Activated CD8-positive, alpha-beta memory T cell treated with anti-CD3 and anti-CD28 coated beads, Interleukin-2, amount 50 U/mL, for 48 hours (primary cell): Measurements from ENCODE around the gene INMT.

Experiments
- DNase-seq: peaks from one replicate; pipeline ENCODE4 v3.0.0-alpha.2; 2020

Gene INMT

DNA sequence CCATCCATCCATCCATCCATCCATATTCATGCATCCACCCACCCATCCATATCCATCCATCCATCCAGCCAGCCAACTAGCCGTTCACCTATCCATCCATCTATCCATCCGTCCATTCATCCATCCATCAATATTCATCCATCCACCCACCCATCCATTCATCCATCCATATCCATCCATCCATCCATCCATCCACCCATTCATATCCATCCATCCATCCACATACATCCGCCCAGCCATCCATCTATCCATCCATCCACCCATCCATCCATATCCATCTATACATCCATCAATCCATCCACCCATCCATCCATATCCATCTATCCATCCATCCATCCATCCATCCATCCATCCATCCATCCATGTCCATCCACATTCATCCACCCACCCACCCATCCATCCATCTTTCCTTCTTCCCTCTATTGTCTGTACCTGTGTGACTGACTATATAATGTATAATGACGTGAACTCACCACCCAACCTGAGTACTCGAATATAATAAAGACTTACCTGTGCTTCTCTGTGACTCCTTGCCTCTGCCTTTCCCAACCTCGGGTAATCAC lies 2.5 kb downstream of the INMT start:
- DNase-seq: no peak

DNA sequence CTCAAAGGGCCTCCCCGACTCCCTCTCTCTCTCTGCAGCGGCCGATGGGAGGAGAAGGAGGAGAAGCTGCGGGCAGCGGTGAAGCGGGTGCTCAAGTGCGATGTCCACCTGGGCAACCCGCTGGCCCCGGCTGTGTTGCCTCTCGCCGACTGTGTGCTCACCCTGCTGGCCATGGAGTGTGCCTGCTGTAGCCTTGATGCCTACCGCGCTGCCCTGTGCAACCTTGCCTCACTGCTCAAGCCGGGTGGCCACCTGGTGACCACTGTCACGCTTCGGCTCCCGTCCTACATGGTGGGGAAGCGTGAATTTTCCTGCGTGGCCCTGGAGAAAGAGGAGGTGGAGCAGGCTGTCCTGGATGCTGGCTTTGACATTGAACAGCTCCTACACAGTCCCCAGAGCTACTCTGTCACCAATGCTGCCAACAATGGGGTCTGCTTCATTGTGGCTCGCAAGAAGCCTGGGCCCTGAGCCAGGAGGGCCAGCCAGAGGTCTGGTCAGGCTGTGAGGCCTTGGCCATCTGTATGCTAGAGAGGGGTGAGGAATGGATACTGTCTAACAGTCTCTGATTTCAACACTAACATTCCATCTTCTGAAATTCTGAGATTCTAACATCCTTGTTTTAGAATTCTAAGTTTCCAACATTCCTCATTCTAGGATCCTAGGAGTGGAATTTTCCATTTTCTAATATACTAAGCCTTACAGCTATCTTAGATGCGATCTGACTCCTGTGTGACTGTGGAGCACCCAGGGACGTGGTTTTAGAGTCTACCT lies 3.6 kb downstream of the INMT start:
- DNase-seq: no peak

DNA sequence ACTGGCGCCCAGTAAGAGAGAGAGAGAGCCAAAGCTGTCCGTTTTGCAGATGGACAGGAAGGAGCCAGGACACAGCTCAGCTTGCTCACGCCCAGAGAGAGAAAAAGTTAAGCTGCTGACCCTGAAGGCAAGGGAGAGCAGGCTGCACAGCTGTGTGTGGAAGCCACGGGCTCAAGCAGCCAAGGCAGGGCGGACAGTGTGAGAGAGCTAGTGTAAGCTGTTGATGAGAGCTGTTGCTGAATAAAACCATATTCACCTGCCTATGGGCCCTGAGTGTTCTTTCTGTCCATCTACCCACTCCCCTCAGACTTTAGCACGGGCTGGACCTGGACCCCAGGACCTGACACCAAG lies 5.4 kb downstream of the INMT start:
- DNase-seq: no peak

DNA sequence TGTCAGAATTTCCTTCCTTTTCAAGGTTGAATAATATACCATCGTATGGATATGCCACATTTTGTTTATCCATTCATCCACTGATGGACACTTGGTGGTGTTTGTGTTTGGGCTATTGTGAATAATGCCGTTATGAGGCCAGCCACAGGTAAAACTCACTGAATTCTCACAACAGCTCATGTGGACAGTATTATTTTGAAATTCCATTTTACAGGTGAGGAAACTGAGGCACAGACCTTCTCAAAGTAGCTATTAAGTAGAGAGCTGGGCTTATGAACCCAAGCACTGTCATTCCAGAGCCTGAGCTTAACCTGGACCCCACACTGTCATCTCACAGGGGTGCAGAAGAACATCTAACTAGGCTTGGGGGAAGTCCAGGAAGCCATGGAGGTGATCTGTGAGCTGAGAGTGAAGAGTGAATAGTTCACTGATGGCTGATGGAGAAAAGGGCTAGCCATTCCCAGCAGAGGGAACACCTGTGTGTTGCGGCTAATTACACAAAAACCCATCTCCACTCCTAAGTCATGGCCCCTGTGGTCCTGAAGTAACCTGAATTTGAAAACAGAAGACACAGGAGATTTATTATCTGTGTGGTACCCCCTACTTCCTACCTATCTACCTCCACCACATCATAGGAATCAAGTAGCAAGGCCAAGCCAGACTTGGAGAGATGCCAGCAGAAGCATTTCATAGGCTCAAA lies 8.7 kb downstream of the INMT start:
- DNase-seq: no peak

DNA sequence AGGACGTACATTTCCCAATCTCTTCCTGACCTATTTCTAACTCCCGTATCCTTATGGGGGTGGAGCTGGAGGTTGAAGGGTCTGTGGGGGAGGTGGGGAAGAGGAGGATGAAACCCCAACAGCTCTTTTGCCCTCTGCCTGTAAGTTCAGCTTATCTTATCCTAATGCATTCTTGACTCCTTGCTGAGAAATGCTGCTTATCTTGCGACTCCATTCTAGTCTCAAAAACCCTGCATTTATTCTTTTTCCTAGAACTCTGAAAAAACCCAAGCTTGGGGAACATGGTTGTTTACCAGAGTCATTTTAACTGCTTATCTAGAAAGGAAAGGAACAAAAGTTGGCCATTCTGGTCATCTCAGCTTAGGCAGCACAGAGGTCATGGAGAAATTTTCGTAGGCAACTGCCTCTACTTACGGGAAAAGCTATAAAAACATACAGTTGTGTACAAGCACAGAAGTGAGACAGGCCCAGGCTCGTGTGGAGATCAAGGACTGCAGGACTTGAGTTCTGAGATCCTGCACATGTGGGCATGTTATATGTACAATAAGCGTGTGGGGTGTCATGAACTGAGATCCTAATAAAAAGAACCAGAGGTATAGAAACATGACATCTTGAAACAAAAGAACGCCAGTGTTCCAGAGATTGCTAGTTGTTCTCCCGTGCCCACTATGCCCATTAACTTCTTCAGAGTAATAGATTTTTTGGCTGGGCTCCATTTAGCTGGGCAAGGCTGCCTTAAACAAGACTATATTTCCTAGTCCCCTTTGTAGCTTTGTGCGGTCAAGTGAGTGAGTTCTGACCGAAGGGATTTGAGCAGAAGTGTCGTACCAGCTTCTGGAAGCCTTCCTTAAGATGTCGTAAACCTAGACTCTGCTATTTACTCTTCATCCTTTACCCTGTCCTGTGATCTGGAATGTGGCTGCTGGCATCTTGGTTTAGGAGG lies 9.6 kb downstream of the INMT start:
- DNase-seq: no peak

DNA sequence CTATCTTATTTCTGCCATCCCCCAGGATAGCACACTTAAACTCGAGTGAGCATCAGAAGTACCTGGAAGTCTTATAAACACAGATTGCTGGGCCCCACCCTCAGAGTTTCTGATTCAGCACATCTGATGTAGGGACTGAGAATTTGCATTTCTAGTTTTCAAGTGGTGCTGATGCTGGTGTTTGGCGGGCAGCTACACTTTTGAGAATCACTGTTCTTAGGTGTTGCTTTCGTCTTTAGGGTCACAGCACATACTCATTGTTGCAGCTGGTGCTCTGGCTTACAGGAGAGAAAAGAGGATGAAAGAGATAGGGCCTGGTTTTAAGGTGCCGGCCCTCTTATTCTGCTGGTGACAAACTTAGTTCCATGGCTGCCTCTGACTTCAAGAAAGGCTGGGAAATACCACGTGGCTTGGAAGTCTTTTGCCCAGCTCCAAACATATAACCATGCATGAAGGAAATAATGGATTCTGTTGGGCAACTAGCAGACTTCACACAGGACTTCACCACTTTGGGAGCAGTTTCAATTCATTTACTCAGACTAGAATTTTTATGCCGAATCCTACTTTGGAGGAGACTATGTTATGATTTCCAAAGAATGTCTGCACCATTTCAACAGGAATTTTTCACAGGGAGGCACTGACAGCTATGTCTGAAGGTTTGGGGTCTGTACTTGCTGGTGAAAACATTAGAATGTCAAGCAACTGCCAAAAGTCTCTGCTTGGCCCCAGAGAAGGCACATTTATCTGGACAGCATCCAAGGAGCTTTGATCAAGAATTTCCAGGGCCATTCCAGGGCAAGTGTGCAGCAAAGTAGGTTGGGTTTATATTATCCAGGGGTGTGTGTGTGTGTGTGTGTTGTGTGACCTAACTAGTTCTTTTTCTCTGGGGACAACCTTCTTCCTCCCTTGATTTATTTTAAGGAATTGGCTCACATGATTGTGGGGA lies 12.4 kb downstream of the INMT start:
- no peak for DNase-seq

DNA sequence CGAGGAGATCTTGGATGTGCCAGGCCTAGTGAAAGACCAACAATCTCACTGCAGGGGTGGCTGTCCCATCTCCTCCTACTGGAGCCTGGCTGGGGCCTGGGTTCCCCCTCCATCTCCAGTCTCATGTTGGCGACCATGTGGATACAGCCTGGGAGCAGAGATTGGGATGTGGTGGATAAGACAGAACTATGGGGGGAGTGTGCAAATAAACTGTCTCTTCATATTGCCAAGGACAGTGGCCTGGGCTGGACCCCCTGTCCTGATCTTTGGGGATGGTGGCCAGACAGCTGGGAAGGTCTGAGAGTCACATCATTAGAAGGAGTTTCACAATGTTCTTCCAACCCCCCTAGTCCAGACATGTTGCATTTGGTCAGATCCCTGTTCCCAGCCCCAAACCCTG lies 13.5 kb downstream of the INMT start:
- no peak for DNase-seq

DNA sequence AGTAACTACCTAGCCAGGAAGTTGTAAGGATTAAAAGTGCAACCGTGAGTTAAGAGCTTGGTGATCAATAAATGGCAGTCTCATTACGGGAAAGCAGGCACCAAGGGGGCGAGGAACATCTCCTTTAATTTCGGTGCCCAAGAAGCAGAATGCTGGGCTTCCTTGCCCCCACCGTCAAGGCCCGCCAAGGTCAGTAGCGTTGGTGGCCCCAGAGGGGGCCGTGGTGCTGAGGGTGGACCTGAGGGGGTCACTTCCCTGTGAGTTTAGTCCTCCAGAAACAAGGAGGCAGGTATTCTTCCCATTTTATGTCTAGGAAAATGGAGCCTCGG lies 18.9 kb downstream of the INMT start:
- DNase-seq: no peak

DNA sequence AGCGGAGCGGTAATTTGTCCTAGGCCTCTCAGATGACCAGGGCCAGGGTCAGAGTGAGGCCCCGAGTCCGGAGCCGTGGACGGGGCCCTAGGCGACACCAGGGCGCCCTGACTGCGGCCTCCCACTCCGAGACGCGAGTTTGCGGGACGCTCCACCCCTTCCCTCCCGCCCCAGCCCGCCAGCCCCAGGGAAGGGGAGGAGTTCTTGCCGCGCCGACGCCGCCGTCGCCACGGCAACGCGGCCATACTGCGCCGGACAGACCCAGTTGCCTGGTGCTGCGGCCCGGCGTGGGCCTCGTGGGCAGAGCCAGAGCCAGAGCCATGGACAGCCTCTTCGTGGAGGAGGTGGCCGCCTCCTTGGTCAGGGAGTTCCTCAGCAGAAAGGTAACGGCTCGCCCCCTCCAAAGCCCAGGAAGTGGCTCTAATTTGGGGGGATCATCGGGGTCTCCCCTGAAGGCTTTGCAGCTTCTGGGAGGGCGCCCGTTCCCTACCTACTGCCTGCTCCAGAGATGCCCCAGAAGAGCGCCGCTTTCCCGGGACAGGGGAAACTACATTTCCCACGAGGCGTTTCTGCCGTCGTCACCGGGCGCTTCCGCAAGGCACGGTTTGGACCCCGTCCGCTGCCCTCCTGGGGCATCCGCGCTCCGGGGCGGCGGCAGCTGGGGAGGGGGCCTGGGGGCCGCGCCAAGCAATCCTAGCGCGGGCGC lies 19.4 kb downstream of the INMT start, which contains the start of gene MINDY4:
Gene MINDY4 (plus strand): TSS at position 244 of the 706 bp plus-strand sequence. CDS start 77 bp downstream, at position 321.
- peak; percentile 85 for DNase-seq

DNA sequence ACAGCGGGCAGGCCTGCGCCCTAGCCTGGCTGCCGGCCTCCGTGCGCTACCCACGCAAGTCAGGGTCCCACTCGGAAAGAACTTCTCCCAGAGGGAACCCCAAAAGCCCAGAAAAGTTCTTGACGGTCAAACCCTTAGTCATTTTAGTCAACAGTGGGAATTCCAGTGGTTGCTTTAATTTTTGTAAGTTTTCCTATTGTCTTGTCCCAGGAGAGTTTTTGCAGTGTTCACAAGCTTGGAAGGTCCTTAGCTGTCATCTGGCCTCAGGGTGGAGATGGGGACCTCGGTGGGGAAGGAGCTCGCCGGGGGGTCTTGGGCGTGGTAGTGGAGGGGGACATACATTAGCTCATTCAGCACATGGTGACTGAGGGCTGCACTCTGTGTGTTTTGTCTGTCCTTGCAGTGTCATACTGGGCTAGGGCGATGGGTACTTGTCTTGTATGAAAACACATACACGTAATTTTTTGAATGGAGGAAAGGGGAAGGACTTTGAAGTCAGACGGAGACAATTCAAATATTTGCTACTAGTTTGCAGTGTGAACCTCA lies 20.0 kb downstream of the INMT start:
- peak; percentile 60 for DNase-seq

DNA sequence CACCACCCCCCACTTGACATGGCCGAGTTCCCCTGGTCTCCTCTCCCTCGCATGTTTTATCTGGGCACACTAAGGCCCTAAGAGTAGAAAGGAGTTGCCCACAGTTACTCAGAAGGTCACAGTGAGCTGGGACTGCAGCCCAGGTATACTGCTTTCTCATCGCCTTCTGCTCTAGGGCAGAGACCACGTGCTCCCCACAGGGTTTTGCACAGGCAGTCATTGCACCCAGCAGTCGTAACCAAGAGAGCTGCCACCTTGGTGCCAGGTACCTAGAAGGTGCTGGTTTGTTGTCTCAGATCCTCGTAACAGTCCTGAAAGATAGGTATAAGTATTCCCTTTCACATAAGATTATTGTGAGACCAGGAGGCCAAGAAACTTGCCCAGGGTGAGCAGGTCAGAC lies 21.0 kb downstream of the INMT start:
- no peak for DNase-seq

DNA sequence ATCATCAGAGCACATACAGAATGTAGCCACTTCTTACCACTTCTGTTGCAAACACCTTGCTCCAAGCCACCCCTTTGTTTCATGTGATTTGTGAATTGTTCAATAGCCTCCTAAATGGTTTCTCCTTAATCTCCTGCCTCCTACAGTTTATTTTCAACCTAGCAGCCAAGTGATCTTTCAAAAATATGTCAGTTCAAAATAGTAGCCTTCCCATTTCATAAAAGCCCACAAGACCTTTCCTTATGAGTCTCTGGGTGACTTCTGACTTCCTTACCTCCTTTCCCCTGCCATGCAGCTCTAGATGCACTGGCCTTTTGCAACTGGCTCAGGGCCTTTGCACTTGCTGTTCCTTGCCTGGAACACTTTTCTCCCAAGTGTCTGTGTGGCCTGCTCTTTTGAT lies 24.1 kb downstream of the INMT start:
- DNase-seq: no peak

DNA sequence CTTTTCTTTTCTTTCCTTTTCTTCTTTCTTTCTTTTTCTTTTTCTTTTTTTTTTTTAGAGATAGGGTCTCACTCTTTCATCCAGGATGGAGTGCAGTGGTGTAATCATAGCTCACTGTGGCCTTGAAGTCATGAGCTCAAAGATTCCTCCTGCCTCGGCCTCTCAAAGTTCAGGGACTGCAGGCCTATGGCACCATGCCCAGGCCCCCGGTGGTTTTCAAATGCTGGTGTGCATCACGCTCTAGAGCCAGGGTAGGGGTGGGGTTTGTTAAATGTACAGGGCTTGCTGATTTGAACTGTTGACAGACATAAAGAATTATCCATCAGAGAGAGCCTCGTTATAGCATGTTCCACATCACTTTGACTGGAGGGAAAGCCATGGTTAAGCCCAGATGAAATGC lies 25.0 kb downstream of the INMT start:
- DNase-seq: no peak

DNA sequence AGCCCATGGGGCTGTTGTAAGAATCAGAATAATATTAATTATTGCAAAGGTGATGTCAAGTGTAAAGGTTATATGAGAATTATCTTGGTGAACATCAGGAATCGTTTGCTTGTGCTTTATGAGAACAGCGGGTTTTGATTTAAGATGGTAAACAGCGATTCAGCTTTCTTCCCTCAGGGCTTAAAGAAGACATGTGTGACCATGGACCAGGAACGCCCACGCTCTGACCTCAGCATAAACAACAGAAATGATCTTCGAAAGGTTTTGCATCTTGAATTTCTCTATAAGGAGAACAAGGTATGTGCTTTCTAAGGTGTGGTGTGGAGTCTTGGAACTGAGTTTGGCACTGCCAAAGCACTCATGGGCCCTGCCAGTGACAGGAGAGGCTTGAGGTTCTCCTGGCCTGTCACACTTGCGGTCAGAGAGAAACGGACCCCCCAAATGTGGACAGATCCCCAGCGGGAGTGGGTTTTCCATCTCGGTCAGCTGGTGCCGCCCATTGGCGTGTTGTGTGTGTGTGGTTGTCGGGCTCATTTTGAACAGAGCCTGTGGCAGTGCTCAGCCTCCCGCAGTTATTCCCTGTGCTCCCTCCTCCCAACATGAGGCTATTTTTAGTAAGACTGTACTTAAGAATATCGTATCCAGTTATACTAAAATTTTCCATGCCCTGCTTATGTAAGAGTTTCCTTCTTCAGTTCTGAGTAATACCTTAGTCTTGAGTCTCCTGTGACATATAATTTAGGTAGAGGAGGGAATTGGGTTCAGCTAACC lies 26.5 kb downstream of the INMT start:
- no peak for DNase-seq

DNA sequence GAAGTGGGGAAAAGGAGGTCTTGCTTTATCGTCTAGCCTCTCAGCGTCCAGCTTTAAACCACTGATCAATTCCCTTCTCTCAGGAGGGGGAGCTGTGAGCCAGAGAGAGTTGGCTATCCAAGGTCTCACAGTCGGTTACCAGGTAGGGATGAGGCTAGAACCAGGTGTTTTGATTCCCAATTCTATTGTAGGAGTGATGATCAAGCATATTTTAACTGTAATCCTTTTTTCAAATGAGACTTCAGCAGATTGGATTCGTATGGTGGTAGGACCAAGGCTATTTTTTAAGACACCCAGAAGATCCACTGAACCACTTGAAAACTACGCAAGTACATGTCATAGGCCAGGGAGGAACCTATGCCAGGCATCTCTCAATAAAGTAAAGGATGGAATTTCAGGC lies 27.6 kb downstream of the INMT start:
- DNase-seq: no peak

DNA sequence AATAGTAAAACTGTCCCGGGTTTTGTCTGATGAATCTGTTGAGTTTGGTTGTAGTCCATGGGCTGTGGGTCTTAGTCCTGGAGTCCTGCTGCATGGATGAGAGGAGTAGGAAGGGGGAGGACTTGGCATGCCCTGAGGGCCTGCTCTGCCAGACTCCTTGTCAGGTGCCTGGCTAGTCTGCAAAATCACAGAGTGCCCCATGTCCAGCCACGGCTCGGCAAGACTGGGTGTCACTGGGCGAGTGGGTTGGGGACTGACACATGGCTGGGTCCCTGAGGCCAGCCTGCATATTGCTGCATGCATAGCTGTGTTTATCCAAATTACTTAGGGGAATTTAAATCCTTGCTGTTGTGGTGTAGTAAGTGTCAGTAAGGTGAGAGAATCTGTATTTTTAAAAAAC lies 29.0 kb downstream of the INMT start:
- no peak for DNase-seq

DNA sequence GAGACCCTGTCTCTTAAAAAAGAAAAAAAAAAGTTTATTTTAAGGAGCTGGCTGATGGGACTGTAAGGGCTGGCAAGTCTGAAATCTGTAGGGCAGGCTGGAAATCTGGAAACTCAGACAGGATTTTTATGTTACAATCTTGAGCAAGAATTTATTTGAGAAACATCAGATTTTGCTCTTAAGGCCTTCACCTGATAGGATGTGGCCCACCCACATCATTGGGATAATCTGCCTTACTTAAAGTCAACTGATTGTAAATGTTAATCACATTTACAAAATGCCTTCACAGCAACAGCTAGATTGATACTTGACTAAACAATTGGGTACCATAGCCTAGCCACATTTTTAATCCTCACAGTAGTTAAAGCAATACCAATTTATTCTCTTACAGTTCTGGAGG lies 30.8 kb downstream of the INMT start:
- no peak for DNase-seq

DNA sequence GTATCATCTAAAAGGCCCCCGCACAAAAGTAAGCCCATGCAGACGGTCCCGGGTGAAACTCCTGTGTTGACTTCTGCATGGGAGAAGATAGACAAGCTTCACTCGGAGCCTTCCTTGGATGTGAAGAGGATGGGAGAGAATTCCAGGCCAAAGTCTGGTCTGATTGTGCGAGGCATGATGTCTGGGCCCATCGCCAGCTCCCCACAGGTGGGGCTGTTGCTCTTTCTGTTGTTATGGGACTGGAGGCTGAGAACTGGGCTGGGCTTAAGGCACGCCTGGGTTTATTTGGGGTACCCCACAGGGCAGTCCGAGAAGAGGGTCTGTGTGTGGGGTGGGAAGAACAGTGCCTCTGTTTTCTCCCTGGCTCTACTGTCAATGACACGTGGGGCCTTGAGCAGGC lies 33.9 kb downstream of the INMT start:
- no peak for DNase-seq

DNA sequence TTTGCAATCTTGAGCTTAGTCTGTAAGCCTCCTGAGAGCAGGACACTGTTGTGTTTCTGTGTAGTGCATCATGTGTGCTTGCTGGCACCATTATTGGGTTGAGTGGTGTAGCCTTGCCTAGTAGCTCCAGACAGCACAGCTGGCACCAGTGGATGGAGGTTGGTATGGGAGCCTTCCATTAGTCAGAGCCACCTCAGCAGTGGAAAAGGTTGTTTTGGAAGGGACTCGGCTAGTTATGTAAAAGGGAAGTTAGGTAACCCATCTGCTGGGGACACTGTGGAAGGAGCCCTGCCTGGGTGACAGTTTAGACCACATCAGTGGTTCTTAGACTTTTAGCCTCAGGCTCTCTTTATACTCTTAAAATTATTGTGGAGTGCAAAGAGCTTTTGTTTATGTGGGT lies 35.6 kb downstream of the INMT start:
- no peak for DNase-seq

DNA sequence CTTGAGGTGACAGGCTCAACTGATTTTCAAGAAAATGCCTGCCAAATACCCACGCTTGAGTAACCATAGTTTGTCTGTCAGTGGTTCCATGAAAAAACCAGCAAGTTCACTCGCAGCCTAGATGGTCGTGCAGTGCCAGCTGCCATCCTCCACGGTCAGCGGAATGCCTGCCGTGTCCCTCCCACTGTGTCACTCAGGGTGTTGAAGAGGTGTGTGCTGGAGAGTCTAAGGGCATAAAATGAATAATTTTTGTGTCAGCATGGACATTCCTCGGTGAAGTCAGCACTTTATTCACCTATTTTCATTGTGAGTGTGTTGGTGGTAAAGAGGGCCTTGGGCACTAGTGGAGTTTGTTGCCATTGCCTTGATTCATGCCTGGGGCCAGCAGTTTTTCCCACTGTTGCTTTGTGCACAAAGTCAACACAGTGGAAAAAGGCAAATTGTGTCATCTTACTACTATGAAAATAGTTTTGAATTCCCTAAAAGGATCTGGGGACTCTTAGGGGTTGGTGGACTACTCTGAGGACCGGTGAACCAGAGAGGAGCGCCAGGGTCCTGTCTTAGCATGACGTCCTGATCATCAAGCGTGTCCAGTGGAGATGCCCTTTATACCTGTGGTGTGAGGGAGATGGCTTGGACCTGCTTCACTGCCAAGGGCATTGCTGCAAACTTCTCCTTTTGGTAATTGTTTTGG lies 36.9 kb downstream of the INMT start:
- DNase-seq: no peak
